ENCODE measurements around the gene C16orf95. TPM values are rescaled to one million over a fixed set of nuclear protein-coding genes. Genes with fewer than 3 reads are reported as not detected.
"Not testable (repeated sequence)": the region's sequence is repeated elsewhere in the genome, so short reads cannot be mapped to it uniquely, and the experiment has no call there.

The C16orf95 gene
- total RNA-seq, 1 experiment from 2014 or later, result 3.1 TPM

DNA sequence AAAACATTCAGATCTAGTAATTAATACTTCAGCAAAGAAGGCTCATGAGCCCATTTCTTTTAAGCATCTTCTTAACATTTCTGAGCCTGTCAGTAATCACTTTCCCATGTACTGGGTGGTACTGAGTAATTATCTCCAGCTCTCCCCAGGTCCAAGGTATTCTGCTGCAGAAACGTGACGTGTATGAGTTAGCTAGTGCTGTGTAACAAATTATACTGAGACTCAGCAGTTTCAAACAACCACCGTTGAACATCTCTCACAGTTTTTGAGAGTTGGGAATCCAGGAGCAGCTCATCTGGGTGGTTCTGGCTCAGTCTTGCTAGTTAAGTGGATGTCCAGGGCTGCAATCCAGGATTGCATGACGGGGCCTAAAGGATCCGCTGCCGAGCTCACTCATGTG, 25.2 kb downstream of the C16orf95 start:
- DNase-seq (ENCODE audit: low read depth), result no peak

DNA sequence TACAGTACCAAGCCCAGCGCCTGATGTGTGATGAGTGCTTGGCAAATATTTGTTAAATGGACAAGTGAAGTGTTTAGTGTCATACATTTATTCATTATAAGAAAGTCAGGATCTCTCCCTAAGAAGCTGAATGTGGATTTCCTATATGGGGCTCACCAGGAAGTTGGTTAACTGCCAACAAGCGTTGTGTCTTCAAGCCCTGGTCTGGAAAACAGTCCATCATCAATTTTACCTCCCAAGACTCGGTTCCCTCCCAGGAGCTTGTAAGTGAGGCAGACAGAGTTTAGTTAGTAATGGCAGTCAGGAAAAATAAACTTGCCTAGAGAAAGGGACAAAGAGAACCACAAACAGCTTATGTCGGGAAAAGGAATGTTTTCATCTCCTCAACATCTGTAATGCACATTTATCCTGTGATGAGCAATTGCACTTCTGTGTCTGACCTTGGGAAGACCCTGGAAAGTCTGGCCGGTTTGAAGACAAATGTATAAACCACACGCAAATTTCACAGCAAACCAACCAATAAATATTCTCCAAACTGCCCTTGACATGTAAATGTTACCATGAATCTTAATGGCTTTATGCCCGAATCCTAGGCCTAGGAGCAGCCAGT, 28.3 kb downstream of the C16orf95 start:
- DNase-seq (ENCODE audit: low read depth), result no peak

DNA sequence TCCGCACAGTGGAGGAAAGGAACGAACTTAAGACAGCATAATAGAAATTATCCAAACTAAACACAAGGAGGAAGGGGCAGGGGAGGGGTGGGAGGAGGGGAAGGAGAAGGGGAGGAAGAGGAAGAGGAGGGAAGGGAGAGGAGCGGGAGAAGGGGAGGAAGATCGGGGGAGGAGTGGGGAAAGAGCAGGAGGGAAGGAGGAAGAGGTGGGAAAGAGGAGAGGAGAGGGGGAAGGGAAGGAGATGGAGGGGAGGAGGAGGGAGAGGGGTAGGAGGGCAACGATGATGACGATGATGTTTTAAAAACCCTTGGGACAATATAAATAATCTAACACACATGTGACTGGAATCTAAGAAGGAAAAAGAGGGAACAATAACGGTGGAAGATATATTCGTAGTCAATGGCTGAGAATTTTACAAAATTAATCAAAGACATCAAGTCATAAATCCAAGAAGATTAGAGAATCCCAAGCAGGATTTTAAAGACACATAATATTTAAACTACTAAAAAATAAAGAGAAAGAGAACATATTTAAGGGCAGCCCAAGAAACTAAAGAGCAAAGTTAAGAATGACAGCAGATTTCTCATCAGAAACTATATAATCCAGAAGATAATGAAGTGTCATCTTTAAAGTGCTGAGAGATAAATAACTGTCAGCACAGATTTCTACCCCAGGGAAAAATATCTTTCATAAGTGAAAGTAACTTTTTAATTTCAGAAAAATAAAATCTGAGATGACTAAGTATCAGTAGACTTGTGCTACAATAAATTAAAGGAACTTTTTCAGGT, 30.2 kb downstream of the C16orf95 start:
- no peak for DNase-seq (ENCODE audit: low read depth)

DNA sequence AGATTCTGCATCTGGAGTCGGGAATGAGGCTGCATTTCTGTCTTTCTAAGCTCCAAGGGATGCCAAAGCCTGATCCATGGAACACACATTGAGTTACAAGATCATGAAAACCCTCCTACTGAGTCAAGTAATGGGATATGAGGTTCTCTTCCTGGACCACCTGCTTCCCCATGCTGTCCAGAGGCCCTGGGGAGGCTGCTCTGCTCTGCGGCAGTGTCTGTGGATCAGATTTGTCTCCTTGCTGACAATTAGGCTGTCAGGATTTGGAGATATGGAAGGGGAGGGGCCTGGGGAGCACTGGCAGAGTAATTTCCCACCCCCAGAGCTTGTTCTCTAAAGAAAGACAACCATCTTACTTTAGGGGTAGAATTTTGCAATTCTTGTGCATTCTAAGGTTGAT, 33.0 kb downstream of the C16orf95 start:
- no peak for DNase-seq (ENCODE audit: low read depth)

DNA sequence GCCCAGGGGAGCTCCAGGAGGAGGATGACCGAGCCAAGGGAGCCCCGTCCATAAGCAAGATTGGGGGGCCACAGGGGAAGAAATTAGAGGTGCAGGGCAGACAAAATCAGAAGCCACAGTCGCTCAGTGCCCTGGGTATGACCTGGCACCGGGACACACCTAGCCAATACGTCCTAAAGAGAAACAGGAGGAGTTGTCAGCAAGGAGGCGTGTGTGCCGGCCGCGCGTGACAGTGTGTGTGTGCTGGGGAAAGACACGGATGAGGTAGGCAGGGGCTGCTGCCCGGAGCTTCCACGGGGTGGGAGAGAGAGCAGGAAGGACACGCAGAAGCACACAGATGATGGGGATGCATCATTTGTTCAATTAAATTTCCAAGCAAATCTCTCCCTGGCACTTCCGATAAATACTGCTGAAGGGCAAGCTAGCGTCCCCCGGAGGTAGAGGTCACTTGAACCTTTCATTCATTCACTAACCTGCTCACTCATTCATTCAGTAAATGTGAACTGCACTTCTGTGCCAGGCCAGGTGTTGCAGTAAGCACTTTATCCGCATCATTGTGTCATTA, 38.0 kb downstream of the C16orf95 start:
- DNase-seq (ENCODE audit: low read depth), result no peak

DNA sequence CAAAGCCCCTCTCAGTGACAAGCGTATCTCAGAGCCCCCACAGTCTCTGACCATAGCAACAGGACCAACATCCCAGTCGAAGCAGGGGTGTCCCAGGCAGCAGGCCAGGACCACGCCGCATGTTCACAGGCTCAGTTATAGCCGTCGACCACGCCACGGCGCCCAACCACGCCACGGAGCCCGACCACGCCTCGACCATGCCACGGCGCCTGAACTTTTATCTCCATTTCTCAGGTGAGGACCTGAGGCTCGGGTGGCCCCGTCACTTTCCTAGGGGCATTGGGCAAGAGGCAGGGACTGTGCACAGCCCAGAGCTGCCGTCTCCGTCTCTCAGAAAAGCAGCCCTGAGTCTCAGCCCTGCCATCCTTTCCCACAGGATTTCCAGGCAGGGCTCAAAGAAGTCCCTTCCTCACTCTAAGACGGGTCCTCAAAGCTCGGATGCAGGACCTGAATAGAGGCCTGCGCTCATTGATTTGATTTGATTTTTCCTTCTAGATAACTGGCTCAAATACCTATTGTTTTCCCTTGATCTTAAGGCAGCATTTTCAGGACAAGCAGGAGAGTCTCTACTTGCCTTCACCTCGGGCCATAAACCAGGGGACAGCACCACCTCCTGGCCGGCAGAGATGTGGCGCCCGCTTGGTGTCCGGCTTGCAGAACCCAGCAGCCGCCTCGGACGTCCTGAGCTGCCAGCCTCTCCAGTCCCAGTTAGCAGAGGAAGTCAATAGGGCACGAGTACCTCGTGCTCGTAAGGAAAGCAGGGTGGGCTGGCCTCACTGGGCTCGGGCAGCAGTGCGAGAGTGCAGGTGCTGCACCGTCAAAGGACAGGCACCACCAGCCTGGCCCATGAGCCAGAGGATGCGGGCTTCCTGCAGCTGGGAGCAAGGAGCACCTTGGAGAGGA, 38.8 kb downstream of the C16orf95 start:
- peak; percentile 73 for DNase-seq (ENCODE audit: low read depth)

DNA sequence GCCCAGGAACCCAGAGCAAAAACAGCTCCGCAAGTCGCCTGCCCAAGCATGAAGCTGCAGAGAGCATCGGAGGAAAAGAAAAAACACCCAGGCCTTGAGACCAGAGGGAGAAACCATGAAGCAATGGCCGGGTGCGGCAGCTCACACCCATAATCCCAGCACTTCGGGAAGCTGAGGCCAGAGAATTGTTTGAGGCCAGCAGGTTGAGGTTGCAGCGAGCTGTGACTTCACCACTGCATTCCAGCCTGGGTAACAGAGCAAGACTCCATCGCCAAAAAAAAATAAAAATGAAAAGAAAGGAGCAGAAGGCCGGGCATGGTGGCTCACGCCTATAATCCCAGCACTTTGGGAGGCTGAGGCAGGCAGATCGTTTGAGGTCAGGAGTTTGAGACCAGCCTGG, 40.3 kb downstream of the C16orf95 start:
- no peak for DNase-seq (ENCODE audit: low read depth)

DNA sequence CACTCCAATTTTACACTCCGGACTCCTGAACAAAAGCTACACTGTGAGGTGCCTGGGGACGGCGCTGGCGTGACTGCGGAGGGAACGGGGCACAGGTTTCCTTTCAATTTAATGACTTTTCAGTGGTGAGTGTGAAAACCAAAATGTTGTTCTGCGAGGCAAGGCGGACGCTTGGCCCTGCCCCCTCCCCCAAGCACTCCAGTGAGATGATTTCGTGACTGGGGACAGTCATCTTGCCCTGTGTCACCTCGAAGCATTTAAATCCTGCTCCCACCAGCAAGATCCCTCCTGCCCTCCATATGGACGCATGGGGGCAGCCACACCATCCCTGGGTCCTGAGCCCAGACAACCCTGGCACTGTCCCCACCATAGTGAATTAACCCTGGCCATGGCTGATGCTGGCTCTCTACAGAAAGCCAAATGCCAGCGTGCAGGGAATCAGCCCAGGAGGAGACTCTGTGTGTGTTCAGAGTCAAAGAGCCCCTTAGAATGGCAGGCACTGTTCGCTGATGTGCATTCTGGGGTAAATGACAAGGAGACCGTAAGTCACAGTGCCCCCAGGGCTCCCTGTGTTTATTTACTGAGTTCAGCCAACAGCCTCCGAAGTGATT, 41.0 kb downstream of the C16orf95 start:
- no peak for DNase-seq (ENCODE audit: low read depth)

DNA sequence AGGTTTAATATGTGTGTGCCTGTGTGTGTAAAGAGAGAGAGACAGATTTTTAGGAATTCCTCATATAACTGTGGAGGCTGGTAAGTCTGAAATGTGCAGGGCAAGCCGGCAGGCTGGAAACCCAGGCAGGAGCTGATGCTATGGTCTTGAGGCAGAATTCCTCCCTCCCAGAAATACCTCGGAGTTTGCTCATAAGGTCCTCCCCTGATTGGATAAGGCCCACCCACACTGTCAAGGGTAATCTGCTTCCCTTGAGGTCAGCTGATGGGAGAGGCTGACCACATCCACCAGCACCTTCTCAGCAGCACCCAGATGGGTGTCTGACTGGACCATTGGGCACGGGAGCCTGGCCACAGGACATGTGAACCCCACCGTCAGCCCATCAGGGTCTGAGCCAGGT, 42.4 kb downstream of the C16orf95 start:
- DNase-seq (ENCODE audit: low read depth), result no peak

DNA sequence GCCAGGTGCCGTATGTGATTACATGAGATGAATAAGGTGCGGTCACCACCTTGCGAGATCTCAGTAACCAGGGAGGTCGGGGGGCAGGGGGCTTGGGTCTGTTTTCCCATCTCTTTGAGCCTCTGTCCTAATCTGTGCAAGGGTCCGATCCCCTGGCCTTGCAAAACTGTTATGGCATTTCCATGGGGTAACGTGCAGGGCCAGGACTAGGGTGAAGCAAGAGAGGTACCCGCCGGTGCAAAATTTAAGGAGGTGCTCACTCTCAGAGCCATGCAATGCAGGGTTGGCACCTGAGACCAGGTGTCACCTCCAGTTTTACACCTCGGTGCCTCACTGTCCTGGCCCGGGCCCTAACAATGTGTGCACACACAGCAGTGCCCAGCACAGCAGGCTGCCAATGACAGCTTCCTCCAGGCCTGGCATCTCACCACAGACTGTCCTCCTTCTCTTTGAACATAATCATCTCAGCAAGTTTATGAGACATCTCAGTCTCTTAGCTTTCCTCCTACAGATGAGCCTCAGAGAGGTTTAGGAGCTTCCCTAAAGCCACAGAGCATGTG, 43.6 kb downstream of the C16orf95 start:
- DNase-seq (ENCODE audit: low read depth), result no peak

DNA sequence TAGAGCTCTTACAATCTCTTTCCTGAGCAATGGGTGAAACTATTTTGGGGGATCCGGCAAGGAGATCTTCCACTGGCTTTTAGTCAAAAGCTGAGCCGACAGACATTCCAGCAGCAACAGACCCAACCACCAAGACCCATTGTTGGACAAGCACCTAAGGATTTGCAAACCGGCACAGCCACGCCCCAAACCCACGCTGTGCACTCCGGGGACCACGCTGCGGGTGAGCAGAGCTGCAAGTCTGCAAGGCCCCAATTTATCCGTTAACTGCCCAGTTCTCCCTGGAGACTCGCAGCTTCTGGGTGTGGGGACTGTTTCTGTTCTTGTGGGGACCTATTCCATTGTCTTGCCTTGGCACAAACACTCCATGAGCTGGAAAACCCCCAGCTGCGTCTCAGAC, 45.9 kb downstream of the C16orf95 start:
- DNase-seq (ENCODE audit: low read depth), result no peak

DNA sequence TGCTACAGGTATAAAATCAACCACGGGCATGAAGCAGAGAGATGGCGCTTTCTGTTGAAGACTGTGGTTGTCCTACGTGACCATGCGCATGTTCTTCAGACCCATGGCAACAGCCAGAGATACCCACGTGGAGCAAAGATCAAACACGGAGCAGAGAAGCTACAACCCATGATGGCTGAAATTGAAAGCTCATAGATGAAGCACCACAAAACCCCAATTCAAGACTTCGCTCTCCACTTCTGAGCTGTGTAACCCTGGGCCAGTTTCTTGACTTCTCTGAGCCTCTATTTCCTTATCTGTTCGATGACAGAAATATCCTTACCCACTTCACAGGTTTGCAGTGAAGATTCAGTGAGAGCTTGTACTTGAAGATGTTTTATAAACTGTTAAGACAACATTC, 49.6 kb downstream of the C16orf95 start:
- no peak for DNase-seq (ENCODE audit: low read depth)

DNA sequence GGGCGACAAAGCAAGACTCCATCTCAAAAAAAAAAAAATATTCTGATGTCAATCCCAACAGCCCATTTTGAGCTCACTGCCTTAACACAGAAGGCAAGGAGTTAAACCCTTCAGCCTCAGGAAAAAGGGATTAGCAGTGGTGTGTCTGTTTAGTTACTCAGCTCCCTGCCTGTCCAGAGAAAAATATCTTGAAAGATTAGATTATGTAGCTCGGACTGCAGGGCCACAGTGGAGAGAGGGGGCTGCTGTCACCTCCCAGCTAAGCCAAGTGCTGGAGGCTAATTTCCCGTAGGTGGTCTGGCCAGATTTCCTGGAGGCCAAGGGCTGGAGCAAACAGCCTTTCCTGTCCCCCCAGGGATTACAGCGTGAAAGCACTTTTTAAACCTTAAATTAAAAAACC, 50.3 kb downstream of the C16orf95 start:
- no peak for DNase-seq (ENCODE audit: low read depth)

DNA sequence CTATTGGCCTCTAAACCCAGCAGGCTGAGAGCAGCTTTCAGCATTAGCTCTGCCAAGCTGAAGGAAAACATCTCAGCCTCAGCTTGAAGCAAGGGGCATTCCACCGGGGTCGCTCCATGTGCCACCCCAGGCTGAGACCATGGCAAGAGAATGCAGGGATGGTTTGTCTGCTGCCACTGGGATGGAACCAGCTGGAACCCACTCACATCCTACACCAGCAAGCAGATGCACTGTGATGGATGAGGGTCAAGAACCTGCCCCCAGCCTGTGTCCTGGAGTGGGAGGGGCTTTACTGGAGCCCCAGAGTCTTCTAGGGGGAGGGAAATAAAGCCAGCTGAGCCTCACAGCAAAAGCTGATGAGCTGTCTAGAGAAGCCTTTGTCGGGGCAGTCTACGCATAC, 51.9 kb downstream of the C16orf95 start:
- DNase-seq (ENCODE audit: low read depth), result no peak

DNA sequence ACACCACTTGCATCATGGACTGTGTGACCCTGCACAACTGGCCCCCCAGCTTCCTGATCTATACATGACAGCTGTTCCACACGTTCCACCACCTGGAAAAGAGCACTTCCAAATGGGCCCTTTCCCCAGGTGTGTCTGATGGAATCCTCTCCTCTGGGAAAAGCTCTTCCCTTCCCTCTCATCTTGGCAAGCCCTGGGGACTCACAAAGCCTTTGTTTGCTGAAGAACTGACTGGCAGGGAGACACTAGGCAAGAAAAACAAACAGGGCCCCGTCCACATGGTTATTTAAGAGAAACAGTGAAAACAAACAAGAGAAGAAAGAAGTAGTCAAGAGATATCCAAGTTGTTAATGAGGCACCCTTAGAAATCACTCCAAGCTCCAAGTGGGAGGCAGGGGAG, 52.6 kb downstream of the C16orf95 start:
- no peak for DNase-seq (ENCODE audit: low read depth)

DNA sequence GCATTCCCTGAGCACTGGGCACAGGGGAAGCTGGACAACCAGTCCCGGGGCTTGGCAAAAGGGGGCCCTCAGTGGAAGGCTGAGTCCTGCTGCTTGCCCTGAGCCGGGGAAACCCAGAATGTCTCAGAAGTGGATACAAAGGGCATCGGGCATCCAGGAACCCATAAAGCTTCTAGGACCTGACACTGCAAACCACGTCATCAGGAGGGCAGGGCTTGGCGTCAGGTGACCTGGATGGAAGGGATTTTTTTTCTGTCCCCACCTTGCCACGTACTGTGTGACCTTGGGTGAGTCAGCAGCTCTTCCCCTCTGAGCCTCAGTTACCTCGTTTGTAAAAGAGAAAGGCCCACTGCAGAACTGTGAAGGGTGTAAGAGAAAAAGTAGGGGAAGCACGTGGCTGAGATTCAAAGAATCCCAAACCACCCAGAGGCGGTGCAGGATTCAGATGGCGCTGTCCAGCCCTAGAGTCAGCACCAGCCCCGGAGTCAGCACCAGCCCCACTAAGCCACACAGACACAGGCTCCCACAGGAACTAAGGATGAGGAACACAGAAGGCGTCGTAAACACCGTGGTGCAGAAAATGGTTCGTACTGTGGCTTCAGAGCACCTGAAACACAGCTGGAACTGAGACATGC, 53.7 kb downstream of the C16orf95 start:
- no peak for DNase-seq (ENCODE audit: low read depth)

DNA sequence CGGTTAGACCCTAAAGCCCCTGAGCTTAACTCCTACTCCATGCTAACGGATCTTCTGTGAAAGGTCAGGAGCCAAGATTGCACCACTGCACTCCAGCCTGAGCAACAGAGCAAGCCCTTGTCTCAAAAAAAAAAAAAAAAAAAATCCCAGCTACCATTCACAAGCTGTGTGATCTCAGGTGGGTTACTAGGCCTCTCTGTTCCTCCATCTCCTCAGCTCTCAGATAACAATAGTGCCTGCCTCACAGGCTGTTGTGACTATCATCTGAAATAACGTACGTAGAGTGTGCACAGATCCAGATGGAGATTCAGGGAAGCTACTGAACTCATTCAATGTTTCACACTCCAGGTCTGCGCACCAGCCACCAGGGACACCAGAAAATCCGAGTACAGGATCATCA, 57.8 kb downstream of the C16orf95 start:
- no peak for DNase-seq (ENCODE audit: low read depth)

DNA sequence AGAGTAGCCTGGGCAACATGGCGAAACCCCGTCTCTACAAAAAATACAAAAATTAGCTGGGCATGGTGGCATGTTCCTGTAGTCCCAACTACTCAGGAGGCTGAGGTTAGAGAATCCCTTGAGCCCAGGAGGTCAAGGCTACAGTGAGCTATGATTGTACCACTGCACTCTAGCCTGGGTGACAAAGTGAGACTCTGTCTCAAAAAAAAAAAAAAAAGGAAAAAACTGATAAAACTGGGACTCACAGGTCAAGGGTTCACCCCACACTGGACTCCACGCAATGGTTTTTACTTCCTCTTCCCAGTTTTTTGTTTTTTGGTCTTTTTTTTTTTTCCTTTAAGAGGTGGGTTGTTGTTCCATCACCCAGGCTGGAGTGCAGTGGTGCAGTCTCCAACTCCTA, 58.5 kb downstream of the C16orf95 start:
- DNase-seq (ENCODE audit: low read depth), result not testable (repeated sequence)

DNA sequence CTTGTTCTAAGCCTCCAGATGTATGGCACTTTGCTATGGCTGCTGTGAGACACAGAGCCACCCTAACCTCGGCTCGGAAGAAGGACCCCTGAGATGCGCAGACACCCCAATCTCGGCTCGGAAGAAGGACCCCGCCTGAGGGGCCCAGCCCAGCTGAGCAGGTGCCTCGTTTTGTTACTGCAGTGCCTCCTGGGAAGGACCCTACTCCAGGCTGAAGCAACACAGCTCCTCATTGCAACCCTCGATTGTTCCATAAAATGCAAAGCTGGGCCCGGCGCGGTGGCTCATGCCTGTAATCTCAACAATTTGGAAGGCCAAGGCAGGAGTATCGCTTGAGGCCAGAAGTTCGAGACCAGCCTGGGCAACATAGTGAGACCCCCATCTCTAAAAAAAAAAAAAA, 61.3 kb downstream of the C16orf95 start:
- DNase-seq (ENCODE audit: low read depth), result no peak

DNA sequence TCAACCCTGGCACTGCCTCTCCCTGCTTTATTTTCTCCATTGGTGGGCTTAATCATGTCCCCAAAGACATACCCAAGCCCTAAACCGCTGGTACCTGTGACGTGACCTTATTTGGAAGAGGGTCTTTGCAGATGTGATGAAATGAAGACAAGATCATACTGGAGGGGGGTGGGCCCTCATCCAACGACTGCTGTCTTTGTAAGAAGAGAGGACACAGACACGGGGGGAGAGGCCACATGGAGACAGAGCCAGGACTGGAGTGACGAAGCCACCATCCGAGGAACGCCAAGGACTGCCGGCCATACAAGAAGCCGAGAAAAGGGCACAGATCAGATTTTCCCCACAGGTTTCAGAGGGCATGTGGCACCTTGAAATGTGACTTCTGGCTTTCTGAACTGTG, 62.5 kb downstream of the C16orf95 start:
- no peak for DNase-seq (ENCODE audit: low read depth)

DNA sequence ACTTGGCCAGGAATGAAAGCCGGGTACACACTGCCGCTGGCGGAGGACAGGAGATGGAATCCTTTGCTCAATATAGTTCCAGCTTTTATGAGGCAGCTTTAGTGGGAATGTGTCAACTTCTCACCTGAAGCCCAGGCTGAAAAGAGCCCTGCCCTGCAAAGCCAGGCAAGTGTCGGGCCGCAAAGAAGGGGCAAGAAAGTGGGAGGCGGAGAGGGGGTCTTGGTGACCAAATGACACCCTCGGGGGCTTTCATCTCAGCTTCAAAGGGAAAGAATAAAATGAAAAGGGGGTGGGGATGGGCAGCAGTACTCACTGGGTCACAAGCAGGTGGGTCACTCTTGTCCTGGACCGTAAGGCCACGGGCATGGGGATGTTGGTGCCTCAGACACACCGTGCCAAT, 62.9 kb downstream of the C16orf95 start:
- no peak for DNase-seq (ENCODE audit: low read depth)

All from M059J (cell line).